HepG2 (cell line): ENCODE measurements around the gene OBSL1. TPM values are rescaled to one million over a fixed set of nuclear protein-coding genes. Genes with fewer than 3 reads are reported as not detected.

ENCODE experiments used
- DR1 ChIP-seq: sonication (generic); formaldehyde crosslinking; IDR thresholded peaks from 2 replicates; pipeline ENCODE4 v1.8.0; 2021; ENCODE audit warnings: mild to moderate bottlenecking, missing genetic modification reagents, inconsistent platforms
- RAD21 ChIP-seq: fragments of 450-650 bp; formaldehyde crosslinking; IDR thresholded peaks from 2 replicates; pipeline ENCODE4 v1.5.0; 2020; ENCODE audit warnings: mild to moderate bottlenecking
- SMAD1 ChIP-seq: sonication (generic); formaldehyde crosslinking; IDR thresholded peaks from 2 replicates; pipeline ENCODE4 v1.4.0; 2020; ENCODE audit warnings: missing genetic modification reagents, low read depth, mild to moderate bottlenecking, borderline replicate concordance
- SMYD3 ChIP-seq: sonication (generic); formaldehyde crosslinking; IDR thresholded peaks from 2 replicates; pipeline ENCODE4 v1.8.1; 2023; ENCODE audit warnings: mild to moderate bottlenecking, missing genetic modification reagents
- TSC22D2 ChIP-seq: sonication (generic); formaldehyde crosslinking; IDR thresholded peaks from 2 replicates; pipeline ENCODE4 v1.5.1; 2020; ENCODE audit warnings: missing genetic modification reagents, mild to moderate bottlenecking, borderline replicate concordance
- ZFP41 ChIP-seq: sonication (generic); formaldehyde crosslinking; IDR thresholded peaks from 2 replicates; pipeline ENCODE4 v1.4.0; 2020; ENCODE audit warnings: mild to moderate bottlenecking, missing genetic modification reagents, borderline replicate concordance
- ZNF430 ChIP-seq: sonication (generic); formaldehyde crosslinking; IDR thresholded peaks from 2 replicates; pipeline ENCODE4 v1.9.0; 2021; ENCODE audit warnings: mild to moderate bottlenecking, missing genetic modification reagents
- ZSCAN20 ChIP-seq: sonication (generic); formaldehyde crosslinking; IDR thresholded peaks from 2 replicates; pipeline ENCODE4 v1.4.0; 2020; ENCODE audit warnings: missing genetic modification reagents, mild to moderate bottlenecking, borderline replicate concordance
- polyA plus RNA-seq, 8 experiments: library from polyadenylated mRNA; depleted of rRNA in 3 of 8; stranded (reverse) in 7 of 8; unstranded in 1 of 8; fragments of >200 nt; fragmentation: Illumina TruSeq in 4 of 8; extraction: Trizol in 4 of 8; gene quantifications; 2 replicates each; pipeline versions ENCODE4 v1.2.1 to v1.2.3, GENCODE V29; 2011 to 2016; ENCODE audit warnings: low read depth in 4 of 8, missing spikeins in 1 of 8, mixed read lengths in 1 of 8; ENCODE audit not compliant: insufficient read depth in 1 of 8
- total RNA-seq, 5 experiments: library from RNA; depleted of rRNA; stranded (reverse); fragments of >200 nt; fragmentation: Illumina TruSeq; extraction: Trizol; gene quantifications; 2 replicates each; pipeline ENCODE4 v1.2.3, GENCODE V29; 2016; ENCODE audit warnings: low read depth in 1 of 5
- TF ChIP-seq, protein P1 (sequence below): sonication (generic); formaldehyde crosslinking; IDR thresholded peaks from 2 replicates; pipeline ENCODE4 v1.8.1; 2022; ENCODE audit warnings: mild to moderate bottlenecking, missing genetic modification reagents
- TF ChIP-seq, protein P2 (sequence below): sonication (generic); formaldehyde crosslinking; IDR thresholded peaks from 2 replicates; pipeline ENCODE4 v1.9.0; 2021; ENCODE audit warnings: missing genetic modification reagents, mild to moderate bottlenecking, borderline replicate concordance
- TF ChIP-seq, protein P3 (sequence below): sonication (generic); formaldehyde crosslinking; IDR thresholded peaks from 2 replicates; pipeline ENCODE4 v1.4.0; 2020; ENCODE audit warnings: mild to moderate bottlenecking, missing genetic modification reagents
- TF ChIP-seq, protein P4 (sequence below): sonication (generic); formaldehyde crosslinking; IDR thresholded peaks from 2 replicates; pipeline ENCODE4 v1.9.0; 2022; ENCODE audit warnings: missing genetic modification reagents, mild to moderate bottlenecking, borderline replicate concordance
- TF ChIP-seq, protein P5 (sequence below): sonication (generic); formaldehyde crosslinking; IDR thresholded peaks from 2 replicates; pipeline ENCODE4 v1.4.0; 2020; ENCODE audit warnings: missing genetic modification reagents
- TF ChIP-seq, protein P6 (sequence below): IDR thresholded peaks from 2 replicates; pipeline ENCODE4 v1.6.1; 2016; ENCODE audit warnings: missing biosample characterization, missing genetic modification reagents, low read depth
- TF ChIP-seq, protein P7 (sequence below): sonication (generic); formaldehyde crosslinking; conservative IDR thresholded peaks from 2 replicates; pipeline ENCODE4 v1.4.0; 2020; ENCODE audit warnings: missing genetic modification reagents
- TF ChIP-seq, protein P8 (sequence below): IDR thresholded peaks from 2 replicates; pipeline ENCODE4 v1.6.1; 2016; ENCODE audit warnings: low read depth

The OBSL1 gene
- total and polyA plus RNA-seq, 2 of the 13 experiments (the other 11 are each of a cell fraction or from before 2014, with no cell fraction given), result 86.7 to 218 TPM

DNA sequence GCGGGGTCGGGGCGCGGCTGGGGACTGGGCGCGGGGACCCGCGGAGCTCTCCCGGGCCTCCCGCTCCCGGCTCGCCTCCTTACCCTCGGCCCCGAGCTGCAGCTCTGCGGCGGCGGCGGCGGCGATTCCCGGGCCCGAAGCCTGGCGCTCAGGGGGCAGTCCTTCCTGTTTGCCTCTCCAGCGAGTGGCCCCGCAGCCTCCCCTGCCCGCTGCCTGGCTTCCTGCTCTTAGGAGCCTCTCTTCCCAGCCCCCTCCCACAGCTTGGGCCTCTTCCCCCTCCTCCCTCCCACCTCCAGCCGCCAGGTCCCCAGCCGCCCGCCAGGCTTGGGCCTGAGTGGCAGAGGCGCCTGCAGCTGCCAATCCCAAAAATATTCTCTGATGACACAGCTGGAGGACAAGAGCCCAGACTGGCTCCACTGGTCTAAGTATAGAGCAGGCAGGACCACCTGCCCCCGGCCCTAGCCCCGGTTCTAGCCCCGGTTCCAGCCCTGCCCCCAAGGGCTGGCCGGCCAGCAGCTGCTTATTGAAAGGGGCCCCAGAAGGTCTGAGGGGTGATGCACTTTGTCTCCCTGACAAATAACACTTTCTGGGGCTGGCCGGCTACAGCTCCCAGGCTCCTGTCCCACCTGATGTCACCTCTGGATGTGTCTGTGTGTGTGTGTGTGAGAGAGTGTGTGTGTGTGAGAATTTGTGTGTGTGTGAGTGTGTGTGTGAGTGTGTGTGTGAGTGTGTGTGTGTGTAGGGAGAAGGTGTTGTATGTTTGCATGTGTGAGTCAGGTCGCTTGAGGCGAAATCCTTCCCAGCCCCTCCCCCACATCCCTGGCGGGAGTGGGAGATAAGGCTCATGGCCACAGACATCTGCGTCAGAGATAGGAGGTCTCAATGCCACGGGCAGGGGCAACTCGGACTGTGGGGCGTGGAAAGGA is at the start of gene OBSL1 (continued):
- TF ChIP-seq SMAD1, result 0 out of 2 replicates have a peak, but pooled peaks have one; percentile 45
- TF ChIP-seq, protein P1, sequence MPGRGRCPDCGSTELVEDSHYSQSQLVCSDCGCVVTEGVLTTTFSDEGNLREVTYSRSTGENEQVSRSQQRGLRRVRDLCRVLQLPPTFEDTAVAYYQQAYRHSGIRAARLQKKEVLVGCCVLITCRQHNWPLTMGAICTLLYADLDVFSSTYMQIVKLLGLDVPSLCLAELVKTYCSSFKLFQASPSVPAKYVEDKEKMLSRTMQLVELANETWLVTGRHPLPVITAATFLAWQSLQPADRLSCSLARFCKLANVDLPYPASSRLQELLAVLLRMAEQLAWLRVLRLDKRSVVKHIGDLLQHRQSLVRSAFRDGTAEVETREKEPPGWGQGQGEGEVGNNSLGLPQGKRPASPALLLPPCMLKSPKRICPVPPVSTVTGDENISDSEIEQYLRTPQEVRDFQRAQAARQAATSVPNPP (CRISPR knock-in tag), result peak; percentile 57; the same call in 1 of the 2 replicates
- TF ChIP-seq RAD21 (CRISPR knock-in tag), result no peak; the same call in 1 of the 2 replicates
- TF ChIP-seq, protein P2, sequence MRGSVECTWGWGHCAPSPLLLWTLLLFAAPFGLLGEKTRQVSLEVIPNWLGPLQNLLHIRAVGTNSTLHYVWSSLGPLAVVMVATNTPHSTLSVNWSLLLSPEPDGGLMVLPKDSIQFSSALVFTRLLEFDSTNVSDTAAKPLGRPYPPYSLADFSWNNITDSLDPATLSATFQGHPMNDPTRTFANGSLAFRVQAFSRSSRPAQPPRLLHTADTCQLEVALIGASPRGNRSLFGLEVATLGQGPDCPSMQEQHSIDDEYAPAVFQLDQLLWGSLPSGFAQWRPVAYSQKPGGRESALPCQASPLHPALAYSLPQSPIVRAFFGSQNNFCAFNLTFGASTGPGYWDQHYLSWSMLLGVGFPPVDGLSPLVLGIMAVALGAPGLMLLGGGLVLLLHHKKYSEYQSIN (CRISPR knock-in tag), result no peak
- peak; percentile 76; the same call in 1 of the 2 replicates for TF ChIP-seq ZNF430 (CRISPR knock-in tag)
- TF ChIP-seq ZSCAN20 (CRISPR knock-in tag), result no peak
- TF ChIP-seq, protein P3, sequence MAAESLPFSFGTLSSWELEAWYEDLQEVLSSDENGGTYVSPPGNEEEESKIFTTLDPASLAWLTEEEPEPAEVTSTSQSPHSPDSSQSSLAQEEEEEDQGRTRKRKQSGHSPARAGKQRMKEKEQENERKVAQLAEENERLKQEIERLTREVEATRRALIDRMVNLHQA, result no peak
- TF ChIP-seq, protein P4, sequence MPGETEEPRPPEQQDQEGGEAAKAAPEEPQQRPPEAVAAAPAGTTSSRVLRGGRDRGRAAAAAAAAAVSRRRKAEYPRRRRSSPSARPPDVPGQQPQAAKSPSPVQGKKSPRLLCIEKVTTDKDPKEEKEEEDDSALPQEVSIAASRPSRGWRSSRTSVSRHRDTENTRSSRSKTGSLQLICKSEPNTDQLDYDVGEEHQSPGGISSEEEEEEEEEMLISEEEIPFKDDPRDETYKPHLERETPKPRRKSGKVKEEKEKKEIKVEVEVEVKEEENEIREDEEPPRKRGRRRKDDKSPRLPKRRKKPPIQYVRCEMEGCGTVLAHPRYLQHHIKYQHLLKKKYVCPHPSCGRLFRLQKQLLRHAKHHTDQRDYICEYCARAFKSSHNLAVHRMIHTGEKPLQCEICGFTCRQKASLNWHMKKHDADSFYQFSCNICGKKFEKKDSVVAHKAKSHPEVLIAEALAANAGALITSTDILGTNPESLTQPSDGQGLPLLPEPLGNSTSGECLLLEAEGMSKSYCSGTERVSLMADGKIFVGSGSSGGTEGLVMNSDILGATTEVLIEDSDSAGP (CRISPR knock-in tag), result peak; percentile 85
- no peak; the same call in 1 of the 2 replicates for TF ChIP-seq TSC22D2 (CRISPR knock-in tag)
- TF ChIP-seq, protein P5, sequence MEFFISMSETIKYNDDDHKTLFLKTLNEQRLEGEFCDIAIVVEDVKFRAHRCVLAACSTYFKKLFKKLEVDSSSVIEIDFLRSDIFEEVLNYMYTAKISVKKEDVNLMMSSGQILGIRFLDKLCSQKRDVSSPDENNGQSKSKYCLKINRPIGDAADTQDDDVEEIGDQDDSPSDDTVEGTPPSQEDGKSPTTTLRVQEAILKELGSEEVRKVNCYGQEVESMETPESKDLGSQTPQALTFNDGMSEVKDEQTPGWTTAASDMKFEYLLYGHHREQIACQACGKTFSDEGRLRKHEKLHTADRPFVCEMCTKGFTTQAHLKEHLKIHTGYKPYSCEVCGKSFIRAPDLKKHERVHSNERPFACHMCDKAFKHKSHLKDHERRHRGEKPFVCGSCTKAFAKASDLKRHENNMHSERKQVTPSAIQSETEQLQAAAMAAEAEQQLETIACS (CRISPR knock-in tag), result no peak
- TF ChIP-seq, protein P6, sequence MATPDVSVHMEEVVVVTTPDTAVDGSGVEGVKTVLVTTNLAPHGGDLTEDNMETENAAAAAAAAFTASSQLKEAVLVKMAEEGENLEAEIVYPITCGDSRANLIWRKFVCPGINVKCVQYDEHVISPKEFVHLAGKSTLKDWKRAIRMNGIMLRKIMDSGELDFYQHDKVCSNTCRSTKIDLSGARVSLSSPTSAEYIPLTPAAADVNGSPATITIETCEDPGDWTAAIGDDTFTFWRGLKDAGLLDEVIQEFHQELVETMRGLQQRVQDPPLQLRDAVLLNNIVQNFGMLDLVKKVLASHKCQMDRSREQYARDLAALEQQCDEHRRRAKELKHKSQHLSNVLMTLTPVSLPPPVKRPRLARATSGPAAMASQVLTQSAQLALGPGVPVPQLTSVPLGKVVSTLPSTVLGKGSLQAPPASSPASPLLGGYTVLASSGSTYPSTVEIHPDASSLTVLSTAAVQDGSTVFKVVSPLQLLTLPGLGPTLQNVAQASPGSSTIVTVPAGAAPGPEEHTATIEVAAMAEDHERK (CRISPR knock-in tag), result no peak
- peak; percentile 75 for TF ChIP-seq SMYD3
- TF ChIP-seq DR1 (CRISPR knock-in tag), result peak; percentile 75
- TF ChIP-seq, protein P7, sequence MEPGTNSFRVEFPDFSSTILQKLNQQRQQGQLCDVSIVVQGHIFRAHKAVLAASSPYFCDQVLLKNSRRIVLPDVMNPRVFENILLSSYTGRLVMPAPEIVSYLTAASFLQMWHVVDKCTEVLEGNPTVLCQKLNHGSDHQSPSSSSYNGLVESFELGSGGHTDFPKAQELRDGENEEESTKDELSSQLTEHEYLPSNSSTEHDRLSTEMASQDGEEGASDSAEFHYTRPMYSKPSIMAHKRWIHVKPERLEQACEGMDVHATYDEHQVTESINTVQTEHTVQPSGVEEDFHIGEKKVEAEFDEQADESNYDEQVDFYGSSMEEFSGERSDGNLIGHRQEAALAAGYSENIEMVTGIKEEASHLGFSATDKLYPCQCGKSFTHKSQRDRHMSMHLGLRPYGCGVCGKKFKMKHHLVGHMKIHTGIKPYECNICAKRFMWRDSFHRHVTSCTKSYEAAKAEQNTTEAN (CRISPR knock-in tag), result peak; percentile 92
- no peak; the same call in 1 of the 2 replicates for TF ChIP-seq ZFP41 (CRISPR knock-in tag)
- TF ChIP-seq, protein P8, sequence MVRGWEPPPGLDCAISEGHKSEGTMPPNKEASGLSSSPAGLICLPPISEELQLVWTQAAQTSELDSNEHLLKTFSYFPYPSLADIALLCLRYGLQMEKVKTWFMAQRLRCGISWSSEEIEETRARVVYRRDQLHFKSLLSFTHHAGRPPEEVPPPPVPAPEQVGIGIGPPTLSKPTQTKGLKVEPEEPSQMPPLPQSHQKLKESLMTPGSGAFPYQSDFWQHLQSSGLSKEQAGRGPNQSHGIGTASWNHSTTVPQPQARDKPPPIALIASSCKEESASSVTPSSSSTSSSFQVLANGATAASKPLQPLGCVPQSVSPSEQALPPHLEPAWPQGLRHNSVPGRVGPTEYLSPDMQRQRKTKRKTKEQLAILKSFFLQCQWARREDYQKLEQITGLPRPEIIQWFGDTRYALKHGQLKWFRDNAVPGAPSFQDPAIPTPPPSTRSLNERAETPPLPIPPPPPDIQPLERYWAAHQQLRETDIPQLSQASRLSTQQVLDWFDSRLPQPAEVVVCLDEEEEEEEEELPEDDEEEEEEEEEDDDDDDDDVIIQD, result no peak
